GM19467 (cell line): ENCODE measurements around the gene KRT37.

Source experiments
- ATAC-seq: cut with Tn5 transposase; IDR thresholded peaks from one replicate; pipeline ENCODE4 v1.9.1; 2021; ENCODE audit warnings: mild to moderate bottlenecking, moderate library complexity; ENCODE audit not compliant: unreplicated experiment

The KRT37 gene

GRCh38 chr17:41424111-41424635, at the start of gene KRT37:
TSS of gene KRT37 (minus strand) at chr17:41424585. CDS start at chr17:41424523, 62 bp downstream.
- ATAC-seq = no peak

DNA sequence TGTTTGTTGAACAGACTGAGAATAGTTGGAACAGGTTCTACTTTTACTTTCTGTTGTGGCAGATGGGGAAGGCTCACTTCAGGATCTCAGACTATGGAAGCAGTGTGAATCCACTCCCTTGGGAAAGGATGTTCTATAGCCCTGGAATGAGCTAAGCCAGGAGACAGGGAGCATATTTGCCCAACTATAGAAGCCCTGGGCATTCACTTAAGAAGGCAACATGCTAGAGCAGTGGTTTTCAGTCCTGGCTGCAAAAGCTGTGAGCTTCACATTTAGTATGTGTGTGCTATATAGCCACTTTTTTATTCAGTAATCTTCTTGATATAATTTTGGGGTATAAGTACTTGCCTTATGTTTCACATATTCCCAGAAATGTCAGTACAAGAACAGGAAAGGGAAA, 44.0 kb upstream of the KRT37 start:
- no peak for ATAC-seq

DNA sequence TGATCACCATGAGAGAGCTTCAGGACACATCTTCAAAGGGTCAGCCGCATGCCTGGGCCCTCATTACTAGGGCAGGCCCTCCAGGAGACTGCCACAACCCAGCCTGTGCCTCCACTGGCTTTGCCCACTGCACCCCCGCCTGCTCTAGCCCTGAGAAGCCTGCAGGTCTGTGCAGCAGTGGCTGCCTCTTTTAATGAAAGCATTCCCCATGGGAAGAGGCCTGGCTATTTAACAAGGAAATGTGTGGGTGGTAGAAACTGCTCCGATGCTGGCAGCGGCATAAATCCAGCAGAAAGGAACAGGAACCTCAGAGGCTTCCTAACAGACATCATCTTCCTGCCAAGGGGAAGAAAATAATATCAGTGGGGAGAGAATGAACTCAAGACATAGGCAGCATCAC, 43.2 kb upstream of the KRT37 start:
- no peak for ATAC-seq

- no peak for ATAC-seq
Measured at GRCh38 chr17:41466988-41467387, 42.6 kb upstream of the KRT37 start, which contains the start of gene KRT32. TSS of gene KRT32 (minus strand) at chr17:41467386. CDS start at chr17:41467325, 61 bp downstream.

DNA sequence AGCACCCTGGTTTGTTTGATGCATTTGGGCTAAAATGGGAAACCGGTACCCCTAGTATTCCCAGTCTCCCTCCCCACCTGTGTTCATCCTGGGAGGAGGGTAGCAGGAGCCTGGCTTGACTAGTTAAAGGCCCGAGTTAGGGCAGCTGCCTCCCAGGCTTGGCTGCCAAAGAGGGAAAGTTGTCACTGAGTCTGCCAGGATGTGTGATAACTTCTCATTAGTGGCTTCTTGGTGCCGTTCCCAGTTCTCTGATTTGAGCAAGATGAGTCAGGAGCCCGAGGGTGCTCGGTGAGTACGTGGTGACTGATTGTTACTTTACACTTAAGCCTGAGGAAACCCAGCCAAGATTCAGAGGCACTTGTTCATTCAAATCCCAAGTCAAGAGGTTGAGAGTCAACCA, 40.3 kb upstream of the KRT37 start:
- no peak for ATAC-seq

GRCh38 chr17:41464173-41464572, 39.8 kb upstream of the KRT37 start:
- ATAC-seq = no peak

GRCh38 chr17:41463746-41464145, 39.4 kb upstream of the KRT37 start:
- ATAC-seq = no peak

GRCh38 chr17:41462705-41463104, 38.3 kb upstream of the KRT37 start:
- no peak for ATAC-seq

GRCh38 chr17:41457676-41458075, 33.3 kb upstream of the KRT37 start:
- no peak for ATAC-seq

GRCh38 chr17:41456204-41456603, 31.8 kb upstream of the KRT37 start:
- no peak for ATAC-seq

- ATAC-seq = no peak
Measured at GRCh38 chr17:41455236-41455635, 30.9 kb upstream of the KRT37 start.

GRCh38 chr17:41453066-41453465, 28.7 kb upstream of the KRT37 start:
- ATAC-seq = no peak

DNA sequence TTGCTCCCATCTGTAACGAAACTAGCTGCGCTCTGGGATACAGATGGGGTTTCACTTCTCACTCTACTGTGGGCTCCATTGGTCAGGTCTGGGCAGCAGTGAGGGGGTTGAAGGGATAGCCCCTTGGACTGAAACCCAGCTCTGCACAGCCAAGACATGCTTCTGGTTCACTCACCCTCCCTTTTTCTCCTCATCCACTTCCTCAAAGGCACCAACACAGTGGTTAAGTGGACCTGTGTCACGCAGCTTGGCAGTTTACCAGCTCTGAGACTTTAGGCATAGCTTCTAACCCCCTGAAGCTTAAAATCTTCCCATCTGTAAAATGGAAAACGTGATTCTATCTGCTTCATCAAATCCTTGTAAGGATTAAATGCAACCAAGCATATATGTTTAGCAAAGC, 27.9 kb upstream of the KRT37 start:
- ATAC-seq = no peak

DNA sequence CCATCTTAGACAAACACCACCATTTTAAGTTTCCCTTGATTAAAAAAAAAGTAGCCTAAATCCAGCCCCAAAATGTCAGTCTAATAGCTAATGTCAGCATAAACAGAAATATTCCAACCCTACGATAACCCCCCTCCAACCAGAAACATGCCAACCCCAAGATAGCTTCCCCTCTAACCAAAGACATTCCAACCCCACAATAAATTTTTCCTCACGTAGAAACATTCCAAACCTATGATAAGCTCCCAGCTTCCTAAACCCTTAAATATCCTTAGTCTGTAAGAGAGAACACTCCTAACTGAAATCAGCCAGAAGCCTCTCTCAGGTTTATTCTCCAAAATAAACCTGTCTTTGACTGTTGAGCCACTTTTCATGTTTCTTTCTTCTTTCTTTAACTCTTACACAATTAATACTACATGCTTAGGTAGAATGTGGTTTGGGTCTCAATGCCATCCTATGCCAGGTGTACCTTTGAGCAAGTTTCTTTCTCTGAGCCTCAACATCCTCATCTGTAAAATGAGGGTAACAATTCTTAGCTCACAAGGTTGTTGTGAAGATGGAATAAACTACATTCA, 26.9 kb upstream of the KRT37 start:
- no peak for ATAC-seq

DNA sequence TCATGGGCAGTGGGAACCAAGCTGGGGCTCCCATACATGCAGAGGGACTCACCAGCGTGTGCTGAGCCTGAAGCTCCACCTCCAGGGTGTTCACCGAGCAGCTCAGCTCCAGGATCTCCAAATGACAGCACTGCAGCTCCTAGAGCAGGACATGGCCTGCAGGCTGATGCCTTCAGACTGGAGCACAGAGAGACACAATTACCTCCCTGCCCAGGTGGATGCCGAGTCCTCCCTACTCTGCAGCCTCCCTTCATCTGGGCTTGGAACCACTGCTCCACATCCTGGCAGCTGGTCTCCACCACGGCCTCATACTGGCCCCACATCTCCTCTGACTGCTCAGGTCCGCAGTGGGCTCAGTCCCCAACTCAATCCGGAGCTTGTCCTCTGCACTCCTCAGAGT, 24.6 kb upstream of the KRT37 start:
- ATAC-seq = no peak

GRCh38 chr17:41448506-41448905, 24.1 kb upstream of the KRT37 start:
- ATAC-seq = no peak

DNA sequence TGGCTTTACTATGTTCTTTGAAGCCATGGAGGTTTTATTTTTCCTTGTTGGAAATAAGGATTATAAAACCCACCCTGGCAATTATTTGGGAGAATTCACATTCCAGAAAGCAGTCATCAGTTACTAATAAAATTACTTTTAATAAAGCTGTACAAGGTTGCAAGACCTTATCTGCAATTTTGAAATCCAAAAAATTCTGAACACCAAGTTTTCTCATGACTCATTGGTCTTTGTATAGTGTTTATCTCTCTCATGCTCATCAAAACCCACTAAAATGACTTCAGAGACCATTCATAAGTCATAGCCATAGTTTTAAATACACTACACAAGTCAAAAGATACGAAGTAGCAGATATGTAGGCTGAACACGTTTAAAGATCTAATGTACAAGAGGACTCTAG, 22.4 kb upstream of the KRT37 start:
- ATAC-seq = no peak

DNA sequence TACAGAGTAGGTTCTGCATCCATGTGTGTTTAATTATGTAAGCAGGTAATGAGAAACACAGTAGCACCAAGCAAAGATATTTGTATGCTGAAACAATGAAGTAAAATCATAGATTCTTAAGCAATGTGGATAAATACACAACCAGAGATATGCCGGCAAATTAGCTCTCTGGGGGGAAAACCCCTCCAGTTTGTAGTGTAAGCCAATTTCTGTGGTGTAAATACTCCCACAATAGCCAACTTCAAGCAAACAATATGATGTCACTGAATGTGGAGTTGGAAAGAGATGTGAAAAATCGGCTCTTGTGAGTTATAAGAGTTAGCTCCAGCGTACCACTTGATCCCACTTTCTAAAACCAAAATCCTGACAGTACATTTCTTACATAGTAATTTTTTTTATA, 20.3 kb upstream of the KRT37 start:
- no peak for ATAC-seq

- no peak for ATAC-seq
Measured at GRCh38 chr17:41444186-41444585, 19.8 kb upstream of the KRT37 start.

- ATAC-seq = no peak
Measured at GRCh38 chr17:41442739-41443138, 18.4 kb upstream of the KRT37 start.

GRCh38 chr17:41440531-41441033, 16.2 kb upstream of the KRT37 start, which contains the start of gene KRT38:
TSS of gene KRT38 (minus strand) at chr17:41440983. CDS start at chr17:41440921, 62 bp downstream.
- ATAC-seq = no peak

- ATAC-seq = no peak
Measured at GRCh38 chr17:41439375-41439774, 15.0 kb upstream of the KRT37 start.

DNA sequence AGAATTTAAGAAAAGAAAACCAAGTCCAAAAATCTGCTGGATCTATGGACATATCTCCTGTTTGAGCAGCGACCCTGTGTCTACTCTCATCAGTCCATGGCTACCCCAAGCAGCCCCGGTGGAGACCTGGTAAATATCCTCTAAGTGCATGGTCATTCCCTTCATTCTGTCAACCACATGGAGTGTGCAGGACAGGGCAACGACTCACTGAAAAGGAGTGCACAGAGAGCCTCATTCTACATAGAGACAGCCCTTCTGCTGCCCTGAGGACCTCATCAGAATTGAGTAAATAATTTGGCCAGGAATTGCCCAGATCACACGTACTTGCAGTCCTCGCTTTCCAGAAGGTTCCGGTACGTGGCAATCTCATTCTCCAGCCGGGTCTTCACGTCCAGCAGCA, 13.4 kb upstream of the KRT37 start:
- ATAC-seq = no peak
